HepG2 (cell line): Measurements from ENCODE around the gene CCDC87. TPM values are rescaled to one million over a fixed set of nuclear protein-coding genes. Genes with fewer than 3 reads are reported as not detected.

Source experiments
- ARID2 ChIP-seq: sonication (generic); formaldehyde crosslinking; IDR thresholded peaks from 2 replicates; pipeline ENCODE4 v1.8.1; 2022; ENCODE audit warnings: mild to moderate bottlenecking, missing genetic modification reagents, borderline replicate concordance
- FOXA3 ChIP-seq: IDR thresholded peaks from 2 replicates; pipeline ENCODE4 v1.6.1; 2016; ENCODE audit warnings: missing genetic modification reagents, missing compliant biosample characterization
- FOXO1 ChIP-seq: sonication (generic); formaldehyde crosslinking; IDR thresholded peaks from 2 replicates; pipeline ENCODE4 v1.4.0; 2020; ENCODE audit warnings: missing genetic modification reagents
- HNRNPUL1 ChIP-seq: fragments of 200-400 bp; formaldehyde crosslinking; IDR thresholded peaks from 2 replicates; pipeline ENCODE4 v1.6.1; 2017; ENCODE audit warnings: low read depth, mild to moderate bottlenecking, low read length, moderate library complexity
- MAZ ChIP-seq, 2 experiments: sonication (generic) in 1 of 2; formaldehyde crosslinking in 1 of 2; IDR thresholded peaks; 2 replicates each; pipeline versions ENCODE4 v1.5.0 to v1.6.1; 2012 to 2020; ENCODE audit warnings: low read depth in 2 of 2, mild to moderate bottlenecking in 2 of 2, borderline replicate concordance in 1 of 2, improper control_type of control experiment in 1 of 2, low read length in 1 of 2, missing genetic modification reagents in 1 of 2, moderate library complexity in 1 of 2
- MTA1 ChIP-seq: sonication (generic); formaldehyde crosslinking; IDR thresholded peaks from 2 replicates; pipeline ENCODE4 v1.4.0; 2020; ENCODE audit warnings: missing genetic modification reagents, mild to moderate bottlenecking, borderline replicate concordance
- NR2C2 ChIP-seq: sonication (generic); formaldehyde crosslinking; IDR thresholded peaks from 2 replicates; pipeline ENCODE4 v1.4.0; 2020; ENCODE audit warnings: missing genetic modification reagents, mild to moderate bottlenecking, moderate library complexity, borderline replicate concordance
- NR2F2 ChIP-seq: IDR thresholded peaks from 2 replicates; pipeline ENCODE4 v1.6.1; 2012; ENCODE audit warnings: low read depth, inconsistent platforms, borderline replicate concordance
- SNAPC2 ChIP-seq: sonication (generic); formaldehyde crosslinking; IDR thresholded peaks from 2 replicates; pipeline ENCODE4 v1.8.1; 2022; ENCODE audit warnings: mild to moderate bottlenecking, missing genetic modification reagents
- XBP1 ChIP-seq: sonication (generic); formaldehyde crosslinking; IDR thresholded peaks from 2 replicates; pipeline ENCODE4 v1.5.0; 2020; ENCODE audit warnings: missing genetic modification reagents
- ZBTB7B ChIP-seq: sonication (generic); formaldehyde crosslinking; IDR thresholded peaks from 2 replicates; pipeline ENCODE4 v1.4.0; 2020; ENCODE audit warnings: missing genetic modification reagents
- ZC3H13 ChIP-seq: sonication (generic); formaldehyde crosslinking; IDR thresholded peaks from 2 replicates; pipeline ENCODE4 v1.8.1; 2023; ENCODE audit warnings: mild to moderate bottlenecking, missing genetic modification reagents, moderate library complexity
- ZFP1 ChIP-seq: IDR thresholded peaks from 2 replicates; pipeline ENCODE4 v1.6.1; 2016
- ZFP90 ChIP-seq: sonication (generic); formaldehyde crosslinking; IDR thresholded peaks from 2 replicates; pipeline ENCODE4 v1.8.0; 2022; ENCODE audit warnings: missing genetic modification reagents, mild to moderate bottlenecking, inconsistent platforms, borderline replicate concordance
- ZFX ChIP-seq: sonication (generic); formaldehyde crosslinking; IDR thresholded peaks from 2 replicates; pipeline ENCODE4 v1.4.0; 2020; ENCODE audit warnings: mild to moderate bottlenecking, low read depth, missing genetic modification reagents, moderate library complexity
- ZNF331 ChIP-seq: sonication (generic); formaldehyde crosslinking; IDR thresholded peaks from 2 replicates; pipeline ENCODE4 v1.4.0; 2020; ENCODE audit warnings: missing genetic modification reagents
- ZNF430 ChIP-seq: sonication (generic); formaldehyde crosslinking; IDR thresholded peaks from 2 replicates; pipeline ENCODE4 v1.9.0; 2021; ENCODE audit warnings: mild to moderate bottlenecking, missing genetic modification reagents
- ZNF460 ChIP-seq: sonication (generic); formaldehyde crosslinking; IDR thresholded peaks from 2 replicates; pipeline ENCODE4 v1.5.1; 2020; ENCODE audit warnings: missing genetic modification reagents, mild to moderate bottlenecking, borderline replicate concordance
- ZNF564 ChIP-seq: sonication (generic); formaldehyde crosslinking; IDR thresholded peaks from 2 replicates; pipeline ENCODE4 v1.8.1; 2023; ENCODE audit warnings: mild to moderate bottlenecking, missing genetic modification reagents
- ZNF75D ChIP-seq: sonication (generic); formaldehyde crosslinking; IDR thresholded peaks from 2 replicates; pipeline ENCODE4 v1.8.1; 2023; ENCODE audit warnings: missing genetic modification reagents, mild to moderate bottlenecking, borderline replicate concordance
- polyA plus RNA-seq, 8 experiments: library from polyadenylated mRNA; depleted of rRNA in 3 of 8; stranded (reverse) in 7 of 8; unstranded in 1 of 8; fragments of >200 nt; fragmentation: Illumina TruSeq in 4 of 8; extraction: Trizol in 4 of 8; gene quantifications; 2 replicates each; pipeline versions ENCODE4 v1.2.1 to v1.2.3, GENCODE V29; 2011 to 2016; ENCODE audit warnings: low read depth in 4 of 8, missing spikeins in 1 of 8, mixed read lengths in 1 of 8; ENCODE audit not compliant: insufficient read depth in 1 of 8
- total RNA-seq, 5 experiments: library from RNA; depleted of rRNA; stranded (reverse); fragments of >200 nt; fragmentation: Illumina TruSeq; extraction: Trizol; gene quantifications; 2 replicates each; pipeline ENCODE4 v1.2.3, GENCODE V29; 2016; ENCODE audit warnings: low read depth in 1 of 5
- TF ChIP-seq, protein P1 (sequence below): sonication (generic); formaldehyde crosslinking; IDR thresholded peaks from 2 replicates; pipeline ENCODE4 v1.4.0; 2020; ENCODE audit warnings: missing genetic modification reagents
- TF ChIP-seq, protein P2 (sequence below): IDR thresholded peaks from 2 replicates; pipeline ENCODE4 v1.6.1; 2016; ENCODE audit warnings: missing compliant biosample characterization, missing genetic modification reagents, borderline replicate concordance
- TF ChIP-seq, protein P3 (sequence below): sonication (generic); formaldehyde crosslinking; IDR thresholded peaks from 2 replicates; pipeline ENCODE4 v1.4.0; 2020; ENCODE audit warnings: mild to moderate bottlenecking, missing genetic modification reagents
- TF ChIP-seq, protein P4 (sequence below): sonication (generic); formaldehyde crosslinking; IDR thresholded peaks from 2 replicates; pipeline ENCODE4 v1.8.1; 2023; ENCODE audit warnings: missing genetic modification reagents, inconsistent platforms, borderline replicate concordance

Gene CCDC87
- total and polyA plus RNA-seq, 2 of the 13 experiments (the other 11 are each of a cell fraction or from before 2014, with no cell fraction given) = 0.05 to 0.42 TPM

DNA sequence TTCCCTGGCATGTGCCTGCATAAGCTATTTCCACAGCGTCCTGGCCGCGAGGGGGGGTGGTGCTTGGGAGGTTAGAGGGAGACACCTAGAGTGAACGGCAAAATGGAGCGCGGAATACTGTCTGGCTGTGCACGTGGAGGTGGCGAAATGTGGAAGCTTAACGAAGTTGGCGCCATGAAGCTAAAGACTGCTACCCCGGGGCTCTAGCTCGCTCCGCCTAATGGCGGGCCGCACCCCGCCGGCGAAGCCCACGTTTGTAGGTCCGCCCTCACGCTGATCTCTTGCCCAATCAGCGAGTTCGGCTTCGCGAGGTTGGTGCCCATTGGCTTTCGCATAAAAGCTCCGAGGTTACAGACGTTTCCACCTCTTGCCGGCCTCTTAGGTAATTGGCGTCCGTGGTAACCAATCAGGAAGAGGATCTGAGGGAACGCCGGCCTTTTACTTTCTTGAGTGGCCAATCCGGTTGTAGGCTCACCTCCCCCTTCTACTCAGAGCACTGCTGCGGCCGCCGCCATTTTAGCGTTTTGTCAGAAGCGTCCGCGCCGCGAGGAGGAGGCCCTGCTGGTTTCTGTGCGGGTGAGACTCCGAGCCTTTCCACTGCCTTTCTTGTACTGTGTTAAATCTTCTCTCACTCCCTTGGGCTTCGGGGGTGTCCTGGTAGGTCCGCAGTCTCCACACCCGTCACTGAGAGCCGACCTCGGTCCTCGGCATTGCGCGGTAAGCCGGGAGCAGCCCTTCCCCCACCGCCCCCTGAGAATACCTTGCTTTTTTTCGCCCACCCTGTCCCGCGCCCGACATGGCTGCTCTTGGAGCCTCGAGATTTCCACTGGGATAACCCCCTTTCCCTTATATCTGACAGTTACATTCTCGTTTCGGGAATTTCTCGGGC is 45.6 kb upstream of the CCDC87 start, which contains the start of gene RBM4 (continued):
- no peak; the same call in 1 of the 2 replicates for TF ChIP-seq NR2C2 (CRISPR knock-in tag)
- TF ChIP-seq ZNF430 (CRISPR knock-in tag) = 0 out of 2 replicates have a peak, but pooled peaks have one; percentile 24
- TF ChIP-seq MAZ (IDR thresholded peaks at IDR 0.05; ENCODE audit: borderline replicate concordance, low read depth, low read length) = no peak
- TF ChIP-seq MAZ (CRISPR knock-in tag; IDR thresholded peaks at IDR 0.05; ENCODE audit: low read depth) = peak; percentile 57; the same call in 1 of the 2 replicates
- no peak for TF ChIP-seq XBP1 (CRISPR knock-in tag)
- peak; percentile 42; the same call in 1 of the 2 replicates for TF ChIP-seq MTA1 (CRISPR knock-in tag)
- TF ChIP-seq, protein P1, sequence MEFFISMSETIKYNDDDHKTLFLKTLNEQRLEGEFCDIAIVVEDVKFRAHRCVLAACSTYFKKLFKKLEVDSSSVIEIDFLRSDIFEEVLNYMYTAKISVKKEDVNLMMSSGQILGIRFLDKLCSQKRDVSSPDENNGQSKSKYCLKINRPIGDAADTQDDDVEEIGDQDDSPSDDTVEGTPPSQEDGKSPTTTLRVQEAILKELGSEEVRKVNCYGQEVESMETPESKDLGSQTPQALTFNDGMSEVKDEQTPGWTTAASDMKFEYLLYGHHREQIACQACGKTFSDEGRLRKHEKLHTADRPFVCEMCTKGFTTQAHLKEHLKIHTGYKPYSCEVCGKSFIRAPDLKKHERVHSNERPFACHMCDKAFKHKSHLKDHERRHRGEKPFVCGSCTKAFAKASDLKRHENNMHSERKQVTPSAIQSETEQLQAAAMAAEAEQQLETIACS = no peak
- TF ChIP-seq FOXA3 = 0 out of 2 replicates have a peak, but pooled peaks have one; percentile 20
- TF ChIP-seq HNRNPUL1 = no peak
- no peak for TF ChIP-seq ZBTB7B (CRISPR knock-in tag)
- no peak for TF ChIP-seq ZFP1 (CRISPR knock-in tag)
- no peak for TF ChIP-seq NR2F2
- no peak; the same call in 1 of the 2 replicates for TF ChIP-seq FOXO1 (CRISPR knock-in tag)
- no peak for TF ChIP-seq SNAPC2 (CRISPR knock-in tag)
- no peak for TF ChIP-seq ZNF564 (CRISPR knock-in tag)
- TF ChIP-seq ZFX (CRISPR knock-in tag) = peak; percentile 83
- TF ChIP-seq ARID2 = no peak; the same call in 1 of the 2 replicates
- TF ChIP-seq, protein P2, sequence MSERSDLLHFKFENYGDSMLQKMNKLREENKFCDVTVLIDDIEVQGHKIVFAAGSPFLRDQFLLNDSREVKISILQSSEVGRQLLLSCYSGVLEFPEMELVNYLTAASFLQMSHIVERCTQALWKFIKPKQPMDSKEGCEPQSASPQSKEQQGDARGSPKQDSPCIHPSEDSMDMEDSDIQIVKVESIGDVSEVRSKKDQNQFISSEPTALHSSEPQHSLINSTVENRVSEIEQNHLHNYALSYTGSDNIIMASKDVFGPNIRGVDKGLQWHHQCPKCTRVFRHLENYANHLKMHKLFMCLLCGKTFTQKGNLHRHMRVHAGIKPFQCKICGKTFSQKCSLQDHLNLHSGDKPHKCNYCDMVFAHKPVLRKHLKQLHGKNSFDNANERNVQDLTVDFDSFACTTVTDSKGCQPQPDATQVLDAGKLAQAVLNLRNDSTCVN = no peak
- TF ChIP-seq, protein P3, sequence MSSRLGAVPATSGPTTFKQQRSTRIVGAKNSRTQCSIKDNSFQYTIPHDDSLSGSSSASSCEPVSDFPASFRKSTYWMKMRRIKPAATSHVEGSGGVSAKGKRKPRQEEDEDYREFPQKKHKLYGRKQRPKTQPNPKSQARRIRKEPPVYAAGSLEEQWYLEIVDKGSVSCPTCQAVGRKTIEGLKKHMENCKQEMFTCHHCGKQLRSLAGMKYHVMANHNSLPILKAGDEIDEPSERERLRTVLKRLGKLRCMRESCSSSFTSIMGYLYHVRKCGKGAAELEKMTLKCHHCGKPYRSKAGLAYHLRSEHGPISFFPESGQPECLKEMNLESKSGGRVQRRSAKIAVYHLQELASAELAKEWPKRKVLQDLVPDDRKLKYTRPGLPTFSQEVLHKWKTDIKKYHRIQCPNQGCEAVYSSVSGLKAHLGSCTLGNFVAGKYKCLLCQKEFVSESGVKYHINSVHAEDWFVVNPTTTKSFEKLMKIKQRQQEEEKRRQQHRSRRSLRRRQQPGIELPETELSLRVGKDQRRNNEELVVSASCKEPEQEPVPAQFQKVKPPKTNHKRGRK (CRISPR knock-in tag) = no peak
- TF ChIP-seq, protein P4, sequence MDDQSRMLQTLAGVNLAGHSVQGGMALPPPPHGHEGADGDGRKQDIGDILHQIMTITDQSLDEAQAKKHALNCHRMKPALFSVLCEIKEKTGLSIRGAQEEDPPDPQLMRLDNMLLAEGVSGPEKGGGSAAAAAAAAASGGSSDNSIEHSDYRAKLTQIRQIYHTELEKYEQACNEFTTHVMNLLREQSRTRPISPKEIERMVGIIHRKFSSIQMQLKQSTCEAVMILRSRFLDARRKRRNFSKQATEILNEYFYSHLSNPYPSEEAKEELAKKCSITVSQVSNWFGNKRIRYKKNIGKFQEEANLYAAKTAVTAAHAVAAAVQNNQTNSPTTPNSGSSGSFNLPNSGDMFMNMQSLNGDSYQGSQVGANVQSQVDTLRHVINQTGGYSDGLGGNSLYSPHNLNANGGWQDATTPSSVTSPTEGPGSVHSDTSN (CRISPR knock-in tag) = no peak; the same call in 1 of the 2 replicates
- peak; percentile 69; the same call in 1 of the 2 replicates for TF ChIP-seq ZC3H13 (CRISPR knock-in tag)
- TF ChIP-seq ZNF331 (CRISPR knock-in tag) = no peak
- no peak; the same call in 1 of the 2 replicates for TF ChIP-seq ZFP90 (CRISPR knock-in tag)
- no peak for TF ChIP-seq ZNF75D (CRISPR knock-in tag)
- TF ChIP-seq ZNF460 (CRISPR knock-in tag) = no peak
